Kidney tubule cell (primary cell): Measurements from ENCODE around the gene DNAH8.

ENCODE experiments used
- DNase-seq: peaks from one replicate; pipeline ENCODE4 v3.0.0-alpha.2; 2018; ENCODE audit warnings: low spot score

DNAH8 gene

DNA sequence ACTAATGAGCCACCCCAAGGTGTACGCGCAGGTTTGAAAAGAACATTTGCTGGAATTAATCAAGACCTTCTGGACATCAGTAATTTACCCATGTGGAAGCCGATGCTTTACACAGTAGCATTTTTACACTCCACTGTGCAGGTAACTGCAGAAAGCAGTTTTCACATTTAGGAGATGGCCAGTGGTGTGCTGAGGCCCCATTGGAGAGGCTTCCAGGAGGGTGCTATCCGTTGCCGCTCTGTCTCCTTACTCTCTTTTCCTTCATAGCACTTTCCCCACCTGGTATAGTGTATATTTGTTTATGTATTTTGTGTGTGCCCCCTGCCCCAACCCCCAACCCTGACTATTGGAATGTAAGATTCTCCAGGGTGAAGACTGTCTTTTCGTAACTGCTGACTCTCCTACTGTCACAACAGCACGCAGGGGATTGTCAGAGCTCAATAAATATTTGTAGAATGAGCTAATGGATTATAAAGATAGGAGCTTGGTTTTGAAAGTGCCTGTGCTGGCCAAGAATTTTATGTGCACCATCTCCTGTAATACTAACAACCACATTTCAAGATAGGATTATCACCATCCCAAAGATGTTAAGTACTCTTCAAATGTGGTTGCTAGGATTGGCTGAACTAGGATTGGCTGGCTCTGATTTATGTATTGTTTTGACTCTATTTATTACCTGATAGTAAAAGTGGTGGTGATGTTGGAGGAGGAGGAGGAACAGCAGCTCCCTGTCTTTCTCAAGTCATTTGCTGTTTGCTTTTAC lies 259.5 kb downstream of the DNAH8 start:
- DNase-seq = no peak

GRCh38 chr6:38975621-38976049 lies 260.5 kb downstream of the DNAH8 start:
- DNase-seq = no peak

GRCh38 chr6:38976051-38976450 lies 260.9 kb downstream of the DNAH8 start:
- no peak for DNase-seq

- DNase-seq = no peak
These were observed 261.8 kb downstream of the DNAH8 start for GRCh38 chr6:38976801-38977500.

DNA sequence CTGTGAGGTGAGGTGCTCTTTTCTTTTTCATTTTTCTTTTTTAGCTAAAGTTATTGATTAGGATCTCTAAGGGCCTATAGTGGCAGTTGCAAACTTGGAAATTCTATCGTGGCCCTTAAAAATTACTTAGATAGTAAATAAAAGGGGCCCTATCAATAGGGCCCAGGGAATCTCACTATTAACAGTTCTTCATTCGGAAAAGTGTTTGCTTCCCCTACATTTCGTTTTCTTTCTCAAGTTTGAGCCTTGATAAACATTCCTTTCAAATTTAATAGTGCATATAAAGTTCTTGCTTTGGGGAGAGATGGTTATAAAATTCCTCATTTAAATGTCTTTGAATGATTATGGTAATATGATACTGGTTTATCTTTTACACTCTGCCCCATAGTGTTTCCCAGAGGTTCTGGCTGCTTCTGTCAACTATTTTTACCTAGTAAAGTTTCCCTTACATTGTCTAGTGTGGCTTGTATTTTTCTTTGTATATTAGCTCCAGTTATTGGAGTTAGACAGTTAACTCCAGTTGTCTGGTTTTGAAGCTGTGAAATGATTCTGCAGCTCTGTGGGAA lies 263.1 kb downstream of the DNAH8 start:
- DNase-seq = no peak

DNA sequence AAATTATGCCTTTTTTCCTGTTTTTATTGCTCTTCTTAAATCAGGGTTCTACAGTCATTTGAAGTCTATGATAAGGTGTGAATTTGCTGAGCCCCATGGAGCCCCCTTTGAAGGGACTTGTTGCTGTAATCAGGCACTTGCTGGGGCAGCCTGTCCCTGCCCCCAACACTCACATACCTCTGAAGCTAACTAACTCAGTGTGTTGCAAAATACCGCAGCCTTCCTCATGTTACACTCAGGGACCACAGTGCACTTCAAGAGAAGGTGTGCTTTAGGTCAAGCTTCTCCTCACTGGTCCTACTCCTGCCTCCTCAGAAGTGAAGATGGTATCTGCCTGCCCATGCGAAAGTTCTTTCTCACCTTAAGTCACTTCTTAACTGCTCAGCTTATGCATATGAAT lies 267.4 kb downstream of the DNAH8 start:
- no peak for DNase-seq

- no peak for DNase-seq
These were observed 269.6 kb downstream of the DNAH8 start for GRCh38 chr6:38984723-38985122.

DNA sequence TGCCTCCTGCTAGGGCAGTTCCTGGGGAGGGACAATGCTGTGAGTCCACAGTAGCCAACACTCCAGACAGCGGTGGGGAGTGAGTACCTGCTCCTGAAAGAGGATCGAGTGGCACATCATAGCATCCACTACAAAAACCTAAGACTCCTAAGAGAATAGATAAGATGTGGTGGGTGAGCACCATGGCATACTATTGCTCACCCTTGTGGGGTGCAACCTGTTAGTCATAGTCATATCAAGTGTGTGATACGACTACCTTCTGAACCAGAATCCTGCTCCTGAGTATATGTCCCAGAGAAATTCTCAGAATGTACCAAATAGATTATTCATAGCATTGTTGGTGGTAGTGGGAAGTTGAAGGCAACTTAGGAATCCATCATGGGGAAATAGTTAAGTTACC lies 270.7 kb downstream of the DNAH8 start:
- no peak for DNase-seq

GRCh38 chr6:38987503-38987902 lies 272.4 kb downstream of the DNAH8 start:
- no peak for DNase-seq

- no peak for DNase-seq
These were observed 273.8 kb downstream of the DNAH8 start for GRCh38 chr6:38988736-38989449.

DNA sequence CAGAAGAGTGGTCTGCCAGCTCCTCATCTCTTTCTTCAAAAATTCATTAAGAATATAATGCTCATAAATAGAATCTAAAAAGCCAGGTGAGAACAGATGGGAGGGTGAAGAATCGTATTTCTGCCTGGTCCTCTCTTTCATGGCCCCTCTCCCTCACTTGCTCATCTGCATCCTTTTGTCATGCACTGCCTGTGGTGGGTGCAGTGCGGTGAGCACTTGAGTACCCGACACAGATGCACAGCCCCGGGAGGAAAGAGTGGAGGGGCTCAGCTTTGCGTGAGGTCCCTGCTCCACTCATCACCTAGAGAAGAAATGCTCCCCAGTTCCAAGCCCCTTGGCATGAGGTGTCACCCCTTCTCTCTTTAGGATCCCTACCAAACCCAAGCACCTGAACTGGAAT lies 275.4 kb downstream of the DNAH8 start:
- no peak for DNase-seq

DNA sequence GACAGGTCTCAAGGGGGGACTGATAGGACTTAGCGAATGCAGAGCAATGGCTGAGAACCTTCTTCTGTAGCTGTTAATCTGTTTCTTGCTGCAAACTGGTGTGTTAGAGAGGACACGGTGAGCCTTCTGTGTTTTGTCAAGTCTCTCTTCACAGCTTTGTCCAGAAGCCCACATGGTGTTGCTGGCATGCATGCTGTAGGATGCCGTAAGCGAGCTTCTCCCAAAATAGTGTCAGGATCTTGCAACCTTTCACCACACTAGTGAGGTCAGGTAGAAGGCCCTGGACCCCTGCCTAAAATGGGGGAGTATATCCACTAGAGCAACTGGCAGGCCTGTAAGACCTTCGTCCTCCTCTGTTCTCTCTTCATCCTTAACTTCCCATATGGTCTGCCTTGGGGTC lies 281.6 kb downstream of the DNAH8 start:
- DNase-seq = no peak

DNA sequence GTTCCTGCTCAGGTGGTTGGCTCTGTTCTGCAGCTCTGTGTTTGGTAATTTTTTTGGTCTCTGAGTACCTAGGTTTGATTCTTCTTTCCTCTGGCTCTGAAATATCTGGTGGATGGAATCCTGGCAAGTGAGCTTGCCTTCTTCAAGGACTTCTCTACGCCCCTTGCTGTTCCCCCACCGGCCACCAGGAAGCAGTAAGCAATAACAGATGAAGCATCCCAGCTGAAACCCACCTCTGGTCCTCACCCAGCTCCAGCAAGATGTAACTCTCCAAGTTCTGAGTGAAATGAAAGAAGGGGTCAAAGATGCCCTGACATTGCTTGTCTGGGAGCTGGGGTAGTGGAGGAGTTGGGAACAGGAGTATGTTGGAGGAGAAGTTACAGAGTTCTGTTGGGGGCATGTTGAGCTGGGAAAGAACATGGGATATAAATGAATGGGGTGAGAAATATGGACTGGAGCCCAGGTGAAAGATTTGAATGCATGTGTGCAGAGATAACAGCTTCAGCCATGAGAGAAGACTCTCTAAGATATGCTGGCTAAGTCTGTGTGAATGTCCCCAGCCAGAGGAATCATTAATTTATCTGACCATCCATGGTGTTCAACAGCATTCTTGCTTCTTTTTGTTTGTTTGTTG lies 282.1 kb downstream of the DNAH8 start:
- DNase-seq = peak; percentile 8

GRCh38 chr6:39003072-39003471 lies 288.0 kb downstream of the DNAH8 start:
- peak; percentile 9 for DNase-seq

- no peak for DNase-seq
These were observed 288.4 kb downstream of the DNAH8 start for GRCh38 chr6:39003492-39003891.

DNA sequence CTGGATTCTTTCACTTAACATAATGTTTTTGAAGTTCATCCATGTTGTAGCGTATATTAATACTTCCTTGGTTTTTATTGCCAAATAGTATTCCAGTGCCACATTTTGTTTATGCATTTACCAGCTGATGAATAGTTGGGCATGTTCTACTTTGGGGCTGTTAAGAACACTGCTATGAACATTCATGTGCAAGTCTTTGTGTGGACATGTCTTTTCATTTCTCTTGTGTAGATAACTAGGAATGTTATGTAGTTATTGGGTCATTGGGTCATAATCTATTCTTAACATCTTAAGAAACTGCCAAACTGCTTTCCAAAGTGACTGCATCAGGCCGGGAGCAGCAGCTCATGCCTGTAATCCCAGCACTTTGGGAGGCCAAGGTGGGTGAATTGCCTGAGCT lies 289.7 kb downstream of the DNAH8 start:
- no peak for DNase-seq

- DNase-seq = no peak
These were observed 290.7 kb downstream of the DNAH8 start for GRCh38 chr6:39005774-39006173.

- no peak for DNase-seq
These were observed 292.5 kb downstream of the DNAH8 start for GRCh38 chr6:39007575-39007974.

- DNase-seq = no peak
These were observed 293.6 kb downstream of the DNAH8 start for GRCh38 chr6:39008737-39009136.

GRCh38 chr6:39009476-39009875 lies 294.4 kb downstream of the DNAH8 start:
- DNase-seq = no peak

- no peak for DNase-seq
These were observed 301.9 kb downstream of the DNAH8 start for GRCh38 chr6:39016839-39017546.

DNA sequence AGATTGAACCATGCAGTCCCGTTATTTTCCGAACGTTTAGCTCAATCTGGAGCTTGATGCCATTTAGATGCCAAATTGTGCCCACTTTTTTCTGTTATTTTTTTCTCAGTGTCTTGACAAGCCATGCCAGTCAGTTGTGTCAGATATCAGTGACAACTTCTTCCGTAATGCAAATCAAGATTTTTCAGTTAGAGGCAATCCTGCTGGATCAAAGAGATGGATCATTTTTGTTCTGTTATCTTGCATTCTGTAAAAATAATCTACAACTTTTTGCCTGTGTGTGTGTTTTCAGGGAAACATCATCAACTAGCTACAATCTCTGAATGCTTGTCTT lies 302.4 kb downstream of the DNAH8 start:
- no peak for DNase-seq
